GM18499 (cell line): ENCODE measurements around the gene POLR2L.

ENCODE experiments used
- ATAC-seq: cut with Tn5 transposase; IDR thresholded peaks from one replicate; pipeline ENCODE4 v1.9.1; 2021; ENCODE audit warnings: moderate number of reproducible peaks; ENCODE audit not compliant: insufficient read depth, unreplicated experiment

The POLR2L gene

DNA sequence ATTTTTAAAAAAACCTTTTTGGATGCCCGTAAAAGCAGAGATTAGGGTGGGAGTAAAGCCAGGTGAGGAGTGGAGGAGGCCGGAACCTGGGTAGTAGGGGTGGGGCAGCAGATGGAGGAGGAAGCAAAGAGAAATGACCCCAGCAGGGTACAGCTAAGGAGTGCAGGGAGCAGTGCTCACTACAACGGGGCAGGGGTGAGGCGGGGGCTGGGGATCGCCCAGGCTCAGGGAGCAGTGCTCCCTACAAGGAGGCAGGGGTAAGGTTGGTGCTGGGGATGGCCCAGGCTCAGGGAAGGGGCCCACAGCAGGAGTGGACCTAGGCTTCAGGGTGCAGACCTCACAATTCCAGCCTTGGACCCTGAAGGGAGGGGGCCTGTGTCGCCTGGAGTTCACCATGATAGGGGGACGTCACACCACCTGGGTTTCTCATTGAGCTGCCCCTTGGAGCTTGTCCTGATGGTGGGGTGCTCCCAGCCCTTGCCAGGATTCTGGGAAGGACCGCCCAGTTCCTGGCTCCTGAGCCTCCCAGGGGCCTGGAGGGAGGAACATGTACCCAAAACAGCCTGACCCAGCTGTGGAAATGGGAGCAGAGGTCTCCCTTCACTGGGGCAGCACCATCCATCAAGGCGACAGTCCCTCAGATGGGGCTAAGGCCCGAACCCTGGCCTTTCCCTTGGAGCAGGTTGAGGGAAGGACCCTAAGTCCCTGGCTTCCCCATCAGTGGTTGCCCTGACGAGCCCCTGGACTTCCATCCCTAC is 26.5 kb downstream of the POLR2L start:
- no peak for ATAC-seq

DNA sequence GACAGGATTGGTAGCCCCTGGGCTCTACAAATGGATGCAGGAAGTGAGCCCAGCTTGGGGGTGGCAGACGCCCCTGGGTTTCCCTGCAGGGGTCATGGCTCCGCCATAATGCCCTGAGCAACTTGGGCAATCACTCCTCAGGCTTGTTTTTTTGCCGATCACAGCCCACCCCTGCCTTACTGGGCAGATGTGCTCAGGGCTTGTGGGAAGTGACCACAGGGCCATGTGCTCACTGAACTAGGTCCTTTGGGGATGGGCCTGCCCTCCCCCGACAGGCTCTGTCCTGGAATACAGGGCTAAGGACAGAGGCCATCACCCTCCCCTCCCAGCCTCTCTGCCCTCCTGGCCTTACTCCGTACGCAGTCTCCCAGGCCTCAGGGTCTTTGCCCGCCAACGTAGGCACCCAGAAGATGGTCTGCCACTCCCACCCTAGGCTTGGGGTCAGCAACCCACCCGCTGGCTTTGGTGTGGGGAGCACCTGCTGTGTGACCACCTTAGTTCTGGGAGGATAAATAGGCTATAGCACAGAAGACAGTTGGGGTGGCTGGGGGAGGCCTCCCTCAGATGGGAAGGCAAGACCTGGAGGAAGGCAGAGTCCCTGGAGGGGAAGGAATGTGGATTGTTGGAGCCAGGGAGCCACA is 28.8 kb downstream of the POLR2L start:
- ATAC-seq: no peak

DNA sequence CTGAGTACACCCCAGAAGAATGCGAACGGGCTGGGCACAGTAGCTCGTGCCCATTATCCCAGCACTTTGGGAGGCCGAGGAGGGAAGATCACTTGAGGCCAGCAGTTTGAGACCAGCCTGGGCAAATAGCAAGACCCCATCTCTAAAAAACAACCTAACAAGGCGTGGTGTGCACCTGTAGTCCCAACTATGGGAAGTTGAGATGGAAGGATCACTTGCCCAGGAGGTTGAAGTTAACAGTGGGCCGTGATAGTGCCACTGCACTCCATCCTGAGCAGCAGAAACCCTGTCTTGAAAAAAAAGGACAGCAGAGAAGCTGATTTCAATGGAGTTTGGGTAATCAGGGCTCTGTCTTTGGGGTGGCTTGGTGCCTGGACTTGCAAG is 29.3 kb downstream of the POLR2L start:
- no peak for ATAC-seq

DNA sequence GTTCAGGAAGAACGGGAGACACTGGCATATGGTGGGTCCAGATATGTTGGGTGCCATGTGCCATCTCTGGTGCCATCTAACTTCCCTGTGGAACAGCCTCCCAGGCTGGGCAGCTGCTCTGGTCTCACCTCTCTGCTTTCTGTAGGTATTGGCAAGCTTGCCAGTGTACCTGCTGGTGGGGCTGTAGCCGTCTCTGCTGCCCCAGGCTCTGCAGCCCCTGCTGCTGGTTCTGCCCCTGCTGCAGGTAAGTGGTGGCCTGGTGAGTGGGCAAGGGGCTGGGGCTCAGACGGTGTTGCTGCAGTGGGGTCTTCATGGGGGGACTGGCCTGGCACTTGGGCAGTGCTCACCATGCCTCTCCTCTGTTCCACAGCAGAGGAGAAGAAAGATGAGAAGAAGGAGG is 29.9 kb downstream of the POLR2L start:
- ATAC-seq: no peak

DNA sequence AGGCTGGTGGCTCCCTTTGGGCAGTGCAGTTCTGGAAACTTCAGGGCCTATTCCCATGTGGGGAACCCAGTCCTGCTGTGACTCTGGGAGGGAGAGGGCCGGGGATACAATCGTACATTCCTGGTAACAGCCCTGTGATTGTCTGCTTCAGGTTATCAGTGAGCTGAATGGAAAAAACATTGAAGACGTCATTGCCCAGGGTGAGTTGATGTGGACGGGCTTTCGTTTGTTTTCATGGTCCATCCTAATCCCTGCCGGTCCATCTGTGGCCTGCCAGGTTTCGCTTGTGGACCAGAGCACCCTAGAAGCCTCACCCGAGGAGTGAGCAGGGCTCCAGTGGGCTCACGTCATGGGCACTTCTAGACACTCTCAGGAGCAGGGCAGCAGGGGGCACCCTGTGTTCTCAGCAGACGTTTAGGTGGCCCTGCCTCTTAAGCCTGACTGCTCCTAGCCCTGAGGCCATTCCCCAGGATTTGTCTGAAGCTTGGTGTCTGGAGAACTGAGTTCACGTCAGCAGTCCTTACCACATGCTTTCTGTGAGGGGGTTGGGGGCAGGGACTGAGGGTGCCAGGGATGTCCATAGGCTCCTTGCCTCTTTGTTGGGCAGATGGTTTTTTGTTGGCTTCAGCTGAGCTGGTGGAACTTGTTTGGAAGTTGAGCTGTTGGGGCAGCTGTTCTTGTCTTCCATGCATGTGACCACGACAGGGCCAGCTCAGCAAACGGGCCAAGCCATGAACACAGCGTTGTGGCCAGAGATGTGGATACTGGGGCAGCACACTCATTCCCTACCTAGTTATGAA is 30.7 kb downstream of the POLR2L start:
- no peak for ATAC-seq

DNA sequence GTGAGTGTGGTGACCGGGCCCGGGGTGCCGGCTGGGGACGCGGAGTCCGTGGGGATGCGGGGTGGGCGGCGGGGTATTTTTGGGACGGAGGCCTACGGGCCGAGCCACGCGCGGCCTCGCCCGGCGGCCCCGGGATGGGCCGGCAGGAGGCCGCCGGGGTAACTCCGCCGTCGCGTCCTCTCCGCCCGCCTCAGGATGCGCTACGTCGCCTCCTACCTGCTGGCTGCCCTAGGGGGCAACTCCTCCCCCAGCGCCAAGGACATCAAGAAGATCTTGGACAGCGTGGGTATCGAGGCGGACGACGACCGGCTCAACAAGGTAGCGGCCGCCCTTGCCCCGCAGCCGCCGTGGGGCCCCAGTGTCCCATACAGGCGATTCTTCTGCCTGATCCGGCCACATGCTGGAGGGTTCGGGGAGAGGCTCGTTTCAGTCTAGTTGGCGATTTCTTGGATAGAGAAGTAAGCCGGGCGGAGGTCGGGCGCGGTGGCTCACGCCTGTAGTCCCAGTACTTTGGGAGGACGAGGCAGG is 32.2 kb downstream of the POLR2L start:
- ATAC-seq: no peak

DNA sequence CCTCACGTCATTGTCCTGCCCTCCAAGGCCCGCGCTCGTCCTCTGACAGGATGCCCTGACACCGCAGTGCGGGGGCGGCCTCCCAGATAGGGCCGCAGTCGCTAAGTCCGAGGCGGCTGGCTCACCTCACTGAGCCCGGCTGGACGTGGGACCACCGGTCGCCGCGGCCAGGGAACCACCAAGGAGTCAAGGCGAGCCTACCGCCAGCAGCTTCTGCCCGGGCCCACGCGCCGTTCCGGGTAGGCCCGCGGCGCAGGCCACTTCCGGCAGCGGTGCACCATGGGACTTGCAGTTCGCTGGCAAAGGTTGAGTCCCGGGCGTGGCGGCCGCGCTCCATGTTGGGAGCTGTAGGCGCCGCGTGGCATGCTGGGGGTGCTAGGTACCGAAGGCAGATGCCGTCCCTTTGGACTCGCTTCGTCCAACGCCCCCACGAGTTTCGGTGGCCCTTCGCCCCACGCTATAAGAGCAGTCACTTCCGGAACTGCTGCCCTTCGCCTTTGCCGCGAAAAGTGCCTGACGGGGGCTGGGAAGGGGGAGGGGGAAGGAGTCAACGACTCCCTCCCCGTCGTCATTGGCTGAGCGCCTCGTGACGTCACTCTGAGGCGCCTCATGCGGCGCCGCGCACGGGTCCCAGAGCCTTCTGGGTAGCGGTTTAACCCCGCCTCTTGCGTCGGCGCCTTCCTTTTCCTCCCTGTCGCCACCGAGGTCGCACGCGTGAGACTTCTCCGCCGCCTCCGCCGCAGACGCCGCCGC is 32.9 kb downstream of the POLR2L start, which contains the start of gene RPLP2:
Gene RPLP2 (plus strand): TSS at position 681 of the 753 bp plus-strand sequence. CDS start 268 bp downstream, outside the sequence.
- ATAC-seq: peak; percentile 40

DNA sequence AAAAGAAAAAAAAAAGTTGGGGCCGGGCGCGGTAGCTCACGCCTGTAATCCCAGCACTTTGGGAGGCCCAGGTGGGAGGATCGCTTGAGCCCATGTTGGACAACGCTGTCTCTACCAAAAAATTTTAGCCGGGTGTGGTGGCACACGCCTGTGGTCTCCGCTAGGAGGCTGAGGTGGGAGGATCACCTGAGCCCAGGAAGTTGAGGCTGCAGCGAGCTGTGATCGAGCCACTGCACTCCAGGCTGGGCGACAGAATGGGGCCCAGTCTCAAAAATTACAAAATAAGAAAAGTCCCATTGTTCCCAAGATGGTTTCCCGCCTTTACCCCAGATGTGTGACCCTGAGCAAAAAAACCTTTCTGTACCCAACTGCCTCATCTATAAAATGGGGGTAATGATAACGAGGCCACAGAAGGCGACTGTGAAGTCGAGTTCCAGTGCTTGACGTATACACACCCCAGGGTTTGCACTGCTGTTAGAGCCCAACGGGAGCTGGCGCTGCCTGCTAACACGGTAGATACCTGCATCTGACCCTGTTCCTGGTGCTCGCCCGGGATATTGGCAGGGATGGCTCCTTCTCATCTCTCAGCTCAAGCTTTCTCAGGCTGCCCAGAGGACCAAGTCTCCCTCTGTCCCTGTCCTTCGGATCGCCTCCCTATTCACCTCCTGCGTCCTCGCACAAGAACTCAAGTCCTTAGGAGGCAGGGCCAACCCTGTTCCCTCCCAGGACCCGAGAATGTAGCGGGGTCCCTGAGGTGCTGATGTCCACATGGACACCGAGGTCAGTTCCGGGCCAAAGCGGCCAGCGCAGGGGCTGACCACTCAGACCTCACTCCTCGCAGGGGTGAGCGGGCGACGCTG is 33.7 kb downstream of the POLR2L start:
- ATAC-seq: peak; percentile 0

DNA sequence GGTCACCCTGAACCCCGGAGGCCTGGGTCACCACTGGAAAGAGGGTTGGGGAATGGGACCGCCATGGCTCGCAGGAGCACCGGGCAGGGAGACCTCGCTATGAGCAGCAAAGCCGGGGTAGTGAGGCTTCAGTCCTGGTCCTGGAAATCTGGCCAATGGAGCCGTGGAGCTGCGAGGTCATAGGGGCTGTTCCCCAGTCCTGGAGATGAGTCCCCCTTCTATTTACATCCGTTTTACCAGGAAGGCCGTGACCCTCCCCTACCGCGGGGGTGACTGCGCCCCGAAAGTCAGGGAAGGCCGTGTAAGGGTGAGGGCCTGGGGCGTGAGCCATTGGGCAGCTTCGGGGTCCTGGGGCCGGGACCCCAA is 37.7 kb downstream of the POLR2L start:
- no peak for ATAC-seq

DNA sequence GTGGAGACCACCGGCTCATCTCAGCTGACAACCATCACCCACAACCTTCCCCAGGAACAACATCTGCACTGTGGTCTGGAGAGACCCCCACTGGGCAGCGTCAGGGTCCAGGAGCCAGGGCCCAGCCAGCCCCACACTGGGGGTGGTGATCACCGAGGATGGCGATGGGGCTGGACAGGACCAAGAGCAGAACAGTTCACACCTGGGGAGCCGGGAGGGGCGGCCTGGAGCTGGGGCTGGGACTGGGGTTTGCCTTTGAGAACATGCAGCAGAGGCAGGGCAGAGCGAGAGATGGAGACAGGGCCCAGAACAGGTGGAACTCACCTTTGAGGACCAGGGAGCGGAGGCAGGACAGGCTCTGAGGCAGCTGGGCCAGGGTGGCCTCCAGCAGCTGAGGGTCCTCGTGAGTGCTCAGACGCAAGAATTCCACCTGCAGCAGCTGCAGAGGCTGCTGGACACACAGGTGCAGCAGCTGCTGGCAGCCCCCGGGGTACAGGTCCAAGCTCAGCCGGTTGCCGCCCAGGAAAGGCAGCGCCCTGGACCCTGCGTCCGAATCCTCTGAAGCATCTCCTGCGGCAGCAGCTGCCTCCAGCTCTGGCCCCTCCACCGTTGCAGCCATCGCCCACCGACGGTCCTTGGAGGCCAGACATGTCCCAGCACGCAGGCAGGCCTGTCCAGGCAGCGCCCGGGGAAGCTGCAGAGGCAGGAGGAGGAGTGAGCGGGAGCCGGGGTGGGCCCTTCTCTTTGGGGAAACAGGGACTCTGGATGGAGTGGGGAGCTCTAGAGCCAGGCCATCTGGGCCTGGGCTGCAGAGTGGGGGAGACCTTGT is 38.3 kb downstream of the POLR2L start:
- no peak for ATAC-seq

DNA sequence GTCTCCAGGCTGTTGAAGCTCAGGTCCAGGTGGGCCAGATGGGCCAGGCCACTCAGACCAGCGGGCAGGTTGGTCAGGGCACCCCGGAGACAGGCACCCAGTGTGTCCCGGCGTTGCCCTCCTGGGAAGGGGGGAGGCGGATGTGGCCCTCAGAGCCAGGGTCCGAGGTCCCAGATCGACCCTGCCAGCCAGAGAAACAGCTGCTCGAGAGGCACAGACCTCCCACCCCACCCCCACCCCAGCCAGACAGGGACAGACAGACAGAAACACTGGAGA is 38.9 kb downstream of the POLR2L start:
- ATAC-seq: no peak

DNA sequence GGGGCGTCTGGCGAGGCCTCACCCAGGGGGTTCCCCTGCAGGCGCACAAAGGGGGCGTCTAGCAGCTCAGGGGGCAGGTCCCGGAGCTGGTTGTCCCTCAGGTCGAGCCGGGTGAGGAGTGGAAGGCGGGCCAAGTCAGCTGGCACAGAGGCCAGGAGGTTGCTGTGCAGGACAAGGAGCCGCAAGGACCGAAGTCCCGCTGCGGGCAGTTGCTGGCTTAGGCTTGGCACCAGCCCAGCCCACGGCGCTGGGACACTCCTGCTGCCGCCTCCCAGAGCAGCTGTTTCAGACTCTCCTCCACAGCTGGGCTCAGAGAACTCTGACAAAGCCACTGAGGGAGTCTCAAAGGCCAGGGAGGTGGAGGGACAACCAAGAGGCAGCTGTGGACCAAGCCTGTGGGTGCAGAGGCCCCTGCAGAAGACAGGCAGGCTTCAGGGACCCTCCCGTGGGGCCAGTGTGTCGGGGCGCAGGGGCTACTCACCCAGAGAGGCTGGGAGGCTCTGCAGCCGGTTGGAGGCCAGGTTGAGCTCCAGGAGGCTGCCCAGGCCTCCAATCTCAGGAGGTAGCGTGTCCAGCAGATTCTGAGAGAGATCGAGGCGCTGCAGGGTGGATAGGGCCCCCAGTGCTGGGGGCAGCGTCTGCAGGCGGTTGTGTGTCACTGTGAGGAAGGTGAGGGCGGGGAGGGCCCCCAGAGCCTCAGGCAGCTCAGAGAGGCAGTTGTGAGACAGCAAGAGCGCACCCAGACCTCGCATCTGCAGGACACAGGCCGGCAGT is 39.4 kb downstream of the POLR2L start:
- no peak for ATAC-seq

DNA sequence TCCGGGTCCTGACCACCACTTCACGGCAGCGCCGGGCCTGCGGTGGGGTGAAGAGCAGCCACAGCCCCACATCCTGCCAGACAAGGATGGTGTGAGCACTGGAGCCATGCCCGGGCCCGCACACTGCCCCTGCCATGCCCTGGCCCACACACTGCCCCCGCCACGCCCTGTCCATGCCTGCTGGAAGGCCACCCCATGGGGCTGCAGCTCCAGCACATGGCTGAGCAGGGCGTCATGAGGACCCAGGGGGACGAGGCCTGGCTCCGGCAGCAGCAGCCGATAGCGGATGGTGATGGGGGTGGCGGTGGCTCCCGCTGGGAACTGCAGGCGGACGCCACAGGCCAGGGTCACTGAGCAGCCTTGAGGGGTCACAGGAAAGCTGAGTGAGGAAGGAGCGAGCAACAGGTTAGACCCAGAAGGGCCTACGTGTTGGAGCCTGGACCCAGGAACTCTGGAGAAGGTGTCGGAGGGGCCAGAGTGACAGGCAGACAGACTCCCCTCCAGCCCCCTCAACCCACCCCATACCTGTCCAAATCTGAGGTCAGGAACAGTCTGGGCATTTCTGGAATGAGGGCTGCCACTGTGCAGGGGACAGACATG is 40.2 kb downstream of the POLR2L start:
- no peak for ATAC-seq

DNA sequence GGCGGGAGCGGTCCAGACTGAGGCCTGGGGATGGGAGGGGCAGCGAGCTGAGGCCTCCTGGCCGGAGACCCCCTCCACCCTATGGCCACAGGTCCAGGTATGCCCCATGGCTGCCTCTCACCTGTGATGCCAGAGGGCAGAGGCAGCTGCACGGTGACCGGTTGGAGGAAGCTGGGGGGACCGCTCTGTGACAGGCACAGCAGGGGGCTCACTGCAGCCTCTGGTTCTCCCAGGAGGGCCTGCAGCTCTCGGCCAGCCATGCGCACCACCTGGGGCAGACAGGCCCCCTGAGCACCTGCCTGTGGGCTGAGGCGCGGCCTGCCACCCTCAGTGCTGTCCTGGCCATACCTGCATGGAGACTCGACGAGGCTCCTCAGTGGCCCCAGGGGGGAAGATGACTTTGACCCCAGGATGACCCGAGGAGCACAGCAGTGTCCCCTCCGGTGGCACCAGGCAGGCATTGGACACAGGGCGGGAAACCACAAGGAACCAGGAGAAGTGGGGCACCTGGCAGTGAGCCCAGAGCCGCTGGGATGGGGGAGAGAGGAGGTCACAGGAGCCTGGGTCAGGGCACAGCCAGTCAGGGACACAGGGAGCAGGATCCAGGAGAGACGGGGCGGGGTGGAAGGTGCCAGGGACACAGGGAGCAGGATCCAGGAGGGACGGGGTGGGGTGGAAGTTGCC is 41.1 kb downstream of the POLR2L start:
- ATAC-seq: no peak

DNA sequence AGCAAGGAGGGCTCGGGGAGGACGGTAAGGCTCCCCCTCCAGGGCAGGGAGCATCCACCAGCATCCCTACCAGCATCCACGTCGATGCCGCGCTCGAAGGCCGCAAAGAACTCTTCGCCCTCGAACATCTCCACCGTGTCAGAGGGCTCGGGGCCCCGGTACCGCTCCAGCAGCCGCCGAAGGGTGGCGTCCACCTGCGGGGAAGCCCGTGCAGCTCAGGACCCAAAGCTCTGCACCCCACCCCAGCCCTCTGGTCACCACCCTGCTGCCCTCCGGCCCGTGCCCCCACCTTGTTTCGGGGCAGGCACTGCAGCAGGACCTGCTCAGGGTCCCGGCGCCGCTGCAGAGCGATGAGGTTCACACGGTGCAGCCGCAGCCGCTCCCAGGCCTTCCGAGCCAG is 41.9 kb downstream of the POLR2L start:
- no peak for ATAC-seq

DNA sequence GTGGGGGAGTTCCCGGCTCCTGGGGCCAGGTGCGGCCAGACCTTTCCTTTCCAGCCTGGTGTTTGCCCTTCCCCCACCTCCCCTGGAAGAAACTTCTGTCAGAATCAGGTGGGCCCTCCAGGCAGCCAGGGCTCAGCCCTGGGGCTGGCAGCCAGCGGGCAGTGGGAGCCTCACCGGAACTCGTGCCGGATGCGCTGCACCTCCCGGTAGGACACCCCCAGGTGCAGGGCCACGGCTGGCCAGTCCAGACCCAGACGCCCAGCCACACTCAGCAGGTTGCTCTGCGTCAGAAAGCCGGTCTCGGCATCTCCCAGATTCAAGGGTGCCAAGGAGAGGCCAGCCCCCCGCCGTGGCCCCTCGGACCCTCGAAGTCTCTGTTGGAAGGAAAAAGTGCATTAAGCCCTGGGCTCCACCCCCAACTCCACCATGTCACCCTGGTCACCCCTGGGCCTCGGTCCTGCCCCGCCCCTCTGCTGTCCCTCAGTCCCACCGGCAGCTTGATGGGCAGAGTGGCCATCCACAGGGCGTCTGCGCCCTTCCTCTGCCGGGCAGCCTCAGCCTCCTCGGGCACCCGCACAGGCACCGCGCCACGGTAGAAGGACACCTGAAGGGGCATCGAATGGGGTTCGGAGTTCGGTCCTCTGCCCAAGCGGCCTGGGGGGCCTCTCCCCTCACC is 42.5 kb downstream of the POLR2L start:
- no peak for ATAC-seq
